WTC11 (cell line): ENCODE results near the gene HOXA2. TPM values are rescaled to one million over a fixed set of nuclear protein-coding genes. Genes with fewer than 3 reads are reported as not detected.
A peak's percentile ranks its signal among the peaks of the same experiment; 100 is the strongest.

ENCODE experiments used
- ATAC-seq: fragments of 200-7000 bp; cut with Tn5 transposase; 2 replicates; pipeline ENCODE4 v1.10.0; 2021; ENCODE audit warnings: mild to moderate bottlenecking, moderate library complexity
- CTCF ChIA-PET: fragments of 300-600 bp; sonication (Branson Sonifier 250); formaldehyde crosslinking; loops from one replicate; lab custom pipeline; 2021; ENCODE audit warnings: antibody characterized with exemption; lab: Charles Lee
- POLR2A ChIA-PET: fragments of 350-600 bp; sonication (Branson Sonifier 250); formaldehyde crosslinking; loops from one replicate; lab custom pipeline; 2021; ENCODE audit warnings: antibody characterized with exemption; lab: Charles Lee
- DNase-seq: peaks from one replicate; pipeline ENCODE4 v3.0.0; 2021; ENCODE audit warnings: low spot score
- H3K27ac Mint-ChIP-seq: 2 replicates; pipeline ENCODE4 v1.8.0; 2021; ENCODE audit warnings: mixed read lengths
- H3K27me3 Mint-ChIP-seq: 2 replicates; pipeline ENCODE4 v1.8.0; 2021; ENCODE audit warnings: low read depth, mild to moderate bottlenecking, moderate library complexity, mixed read lengths
- H3K36me3 Mint-ChIP-seq: 2 replicates; pipeline ENCODE4 v1.8.0; 2021; ENCODE audit warnings: mixed read lengths
- H3K4me1 Mint-ChIP-seq: 2 replicates; pipeline ENCODE4 v1.8.0; 2022; ENCODE audit warnings: mixed read lengths
- H3K4me3 Mint-ChIP-seq: 2 replicates; pipeline ENCODE4 v1.8.0; 2021; ENCODE audit warnings: mild to moderate bottlenecking, moderate library complexity, mixed read lengths
- H3K9me3 Mint-ChIP-seq: 2 replicates; pipeline ENCODE4 v1.8.0; 2021; ENCODE audit warnings: mixed read lengths
- ESRRA ChIP-seq: sonication (generic); formaldehyde crosslinking; IDR thresholded peaks from 2 replicates; pipeline ENCODE4 v1.8.1; 2022; ENCODE audit warnings: mild to moderate bottlenecking, missing genetic modification reagents, borderline replicate concordance
- ETV6 ChIP-seq: sonication (generic); formaldehyde crosslinking; IDR thresholded peaks from 2 replicates; pipeline ENCODE4 v1.8.1; 2022; ENCODE audit warnings: mild to moderate bottlenecking, missing genetic modification reagents
- GTF2I ChIP-seq: fragments of 250-450 bp; sonication (Bioruptor Pico); conservative IDR thresholded peaks from 2 replicates; pipeline ENCODE4 v1.4.0; 2021; ENCODE audit warnings: mild to moderate bottlenecking
- IRF2 ChIP-seq: sonication (generic); formaldehyde crosslinking; IDR thresholded peaks from 2 replicates; pipeline ENCODE4 v1.8.0; 2022; ENCODE audit warnings: low read depth, missing genetic modification reagents, borderline replicate concordance
- NFATC4 ChIP-seq: fragments of 250-450 bp; sonication (Bioruptor Pico); IDR thresholded peaks from 2 replicates; pipeline ENCODE4 v1.9.0; 2021; ENCODE audit warnings: mild to moderate bottlenecking
- SMAD3 ChIP-seq: sonication (generic); formaldehyde crosslinking; IDR thresholded peaks from 2 replicates; pipeline ENCODE4 v1.8.0; 2022; ENCODE audit warnings: missing genetic modification reagents, mild to moderate bottlenecking, borderline replicate concordance
- TEAD1 ChIP-seq: sonication (generic); formaldehyde crosslinking; IDR thresholded peaks from 2 replicates; pipeline ENCODE4 v1.8.0; 2022; ENCODE audit warnings: mild to moderate bottlenecking, missing genetic modification reagents
- ZNF219 ChIP-seq: sonication (generic); formaldehyde crosslinking; IDR thresholded peaks from 2 replicates; pipeline ENCODE4 v1.8.0; 2023; ENCODE audit warnings: missing genetic modification reagents, mild to moderate bottlenecking, borderline replicate concordance
- ZNF671 ChIP-seq: fragments of 250-450 bp; sonication (Bioruptor Pico); IDR thresholded peaks from 2 replicates; pipeline ENCODE4 v1.8.0; 2021; ENCODE audit warnings: mild to moderate bottlenecking
- total RNA-seq: library from RNA; stranded (reverse); gene quantifications from 3 replicates; pipeline ENCODE4 v1.2.3, GENCODE V29; 2021
- TF ChIP-seq, protein P1 (sequence below): sonication (generic); formaldehyde crosslinking; IDR thresholded peaks from 2 replicates; pipeline ENCODE4 v1.8.1; 2023; ENCODE audit warnings: mild to moderate bottlenecking, missing genetic modification reagents, borderline replicate concordance
- TF ChIP-seq, protein P2 (sequence below): sonication (generic); formaldehyde crosslinking; IDR thresholded peaks from 2 replicates; pipeline ENCODE4 v1.8.1; 2022; ENCODE audit warnings: mild to moderate bottlenecking, moderate library complexity, missing genetic modification reagents
- TF ChIP-seq, protein P3 (sequence below): sonication (generic); formaldehyde crosslinking; IDR thresholded peaks from 2 replicates; pipeline ENCODE4 v1.8.0; 2022; ENCODE audit warnings: missing genetic modification reagents
- TF ChIP-seq, protein P4 (sequence below): sonication (generic); formaldehyde crosslinking; IDR thresholded peaks from 2 replicates; pipeline ENCODE4 v1.8.0; 2023; ENCODE audit warnings: missing genetic modification reagents, mild to moderate bottlenecking, borderline replicate concordance

Gene HOXA2
- total RNA-seq, 1 experiment from 2014 or later: not detected

- TF ChIP-seq, protein P1, sequence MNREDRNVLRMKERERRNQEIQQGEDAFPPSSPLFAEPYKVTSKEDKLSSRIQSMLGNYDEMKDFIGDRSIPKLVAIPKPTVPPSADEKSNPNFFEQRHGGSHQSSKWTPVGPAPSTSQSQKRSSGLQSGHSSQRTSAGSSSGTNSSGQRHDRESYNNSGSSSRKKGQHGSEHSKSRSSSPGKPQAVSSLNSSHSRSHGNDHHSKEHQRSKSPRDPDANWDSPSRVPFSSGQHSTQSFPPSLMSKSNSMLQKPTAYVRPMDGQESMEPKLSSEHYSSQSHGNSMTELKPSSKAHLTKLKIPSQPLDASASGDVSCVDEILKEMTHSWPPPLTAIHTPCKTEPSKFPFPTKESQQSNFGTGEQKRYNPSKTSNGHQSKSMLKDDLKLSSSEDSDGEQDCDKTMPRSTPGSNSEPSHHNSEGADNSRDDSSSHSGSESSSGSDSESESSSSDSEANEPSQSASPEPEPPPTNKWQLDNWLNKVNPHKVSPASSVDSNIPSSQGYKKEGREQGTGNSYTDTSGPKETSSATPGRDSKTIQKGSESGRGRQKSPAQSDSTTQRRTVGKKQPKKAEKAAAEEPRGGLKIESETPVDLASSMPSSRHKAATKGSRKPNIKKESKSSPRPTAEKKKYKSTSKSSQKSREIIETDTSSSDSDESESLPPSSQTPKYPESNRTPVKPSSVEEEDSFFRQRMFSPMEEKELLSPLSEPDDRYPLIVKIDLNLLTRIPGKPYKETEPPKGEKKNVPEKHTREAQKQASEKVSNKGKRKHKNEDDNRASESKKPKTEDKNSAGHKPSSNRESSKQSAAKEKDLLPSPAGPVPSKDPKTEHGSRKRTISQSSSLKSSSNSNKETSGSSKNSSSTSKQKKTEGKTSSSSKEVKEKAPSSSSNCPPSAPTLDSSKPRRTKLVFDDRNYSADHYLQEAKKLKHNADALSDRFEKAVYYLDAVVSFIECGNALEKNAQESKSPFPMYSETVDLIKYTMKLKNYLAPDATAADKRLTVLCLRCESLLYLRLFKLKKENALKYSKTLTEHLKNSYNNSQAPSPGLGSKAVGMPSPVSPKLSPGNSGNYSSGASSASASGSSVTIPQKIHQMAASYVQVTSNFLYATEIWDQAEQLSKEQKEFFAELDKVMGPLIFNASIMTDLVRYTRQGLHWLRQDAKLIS (CRISPR knock-in tag): no peak
- no peak for TF ChIP-seq IRF2 (CRISPR knock-in tag)
- no peak for TF ChIP-seq SMAD3
- no peak for TF ChIP-seq NFATC4 (CRISPR knock-in tag)
Measured at GRCh38 chr7:27104341-27105058, 2.0 kb upstream of the HOXA2 start (continued).

GRCh38 chr7:27103489-27104226 lies 1.2 kb upstream of the HOXA2 start:
- TF ChIP-seq ETV6 (CRISPR knock-in tag) (peak; percentile 61; the same call in 1 of the 2 replicates), TEAD1 (CRISPR knock-in tag) (no peak), ZNF219 (CRISPR knock-in tag) (no peak)
- Mint-ChIP-seq H3K27ac (no peak overlapping the region), H3K4me1 (peaks cover 44% of the 10 kb centered on the region), H3K27me3 (peaks cover 100% of the 10 kb centered on the region), H3K36me3 (peaks cover 4% of the 10 kb centered on the region), H3K9me3 (no peaks in the 10 kb centered on the region), H3K4me3 (no peak overlapping the region)
- no peak for DNase-seq
- POLR2A ChIA-PET: no interaction called here
- no peak for ATAC-seq
- CTCF ChIA-PET: no interaction called here

DNA sequence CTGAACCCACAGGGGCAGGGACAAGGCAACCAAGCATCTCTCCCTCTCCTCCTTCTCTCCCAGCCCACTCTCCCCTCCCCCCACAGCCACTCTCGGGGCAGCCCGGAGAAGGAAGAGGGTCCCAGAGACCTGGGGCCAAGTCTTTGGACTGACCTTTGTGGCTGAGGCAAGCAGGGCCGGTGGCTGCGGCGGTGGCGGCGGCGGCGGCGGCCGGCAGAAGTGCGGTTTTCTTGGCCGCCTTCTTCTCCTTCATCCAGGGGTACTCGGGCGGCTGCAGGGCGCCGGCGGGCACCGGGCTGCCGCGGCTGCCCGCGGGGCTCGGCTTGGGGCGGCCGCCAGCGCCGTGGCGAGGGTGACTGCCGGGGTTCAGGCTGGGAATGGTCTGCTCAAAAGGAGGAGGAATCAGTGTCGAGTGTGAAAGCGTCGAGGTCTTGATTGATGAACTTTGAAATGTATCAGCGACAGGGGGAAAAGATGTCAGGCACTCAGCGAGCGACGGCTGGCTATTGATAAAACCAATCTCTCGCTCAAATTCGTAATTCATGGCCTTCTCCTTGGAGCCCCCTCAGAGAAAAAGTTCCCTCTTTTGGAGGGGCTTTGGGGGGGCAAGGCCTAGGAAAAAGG lies 414 bp downstream of the HOXA2 start:
- TF ChIP-seq SMAD3 (no peak), GTF2I (CRISPR knock-in tag) (no peak), ESRRA (CRISPR knock-in tag) (no peak), ZNF671 (CRISPR knock-in tag) (no peak)
- TF ChIP-seq, protein P2, sequence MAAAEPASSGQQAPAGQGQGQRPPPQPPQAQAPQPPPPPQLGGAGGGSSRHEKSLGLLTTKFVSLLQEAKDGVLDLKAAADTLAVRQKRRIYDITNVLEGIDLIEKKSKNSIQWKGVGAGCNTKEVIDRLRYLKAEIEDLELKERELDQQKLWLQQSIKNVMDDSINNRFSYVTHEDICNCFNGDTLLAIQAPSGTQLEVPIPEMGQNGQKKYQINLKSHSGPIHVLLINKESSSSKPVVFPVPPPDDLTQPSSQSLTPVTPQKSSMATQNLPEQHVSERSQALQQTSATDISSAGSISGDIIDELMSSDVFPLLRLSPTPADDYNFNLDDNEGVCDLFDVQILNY (CRISPR knock-in tag): no peak
- TF ChIP-seq, protein P3, sequence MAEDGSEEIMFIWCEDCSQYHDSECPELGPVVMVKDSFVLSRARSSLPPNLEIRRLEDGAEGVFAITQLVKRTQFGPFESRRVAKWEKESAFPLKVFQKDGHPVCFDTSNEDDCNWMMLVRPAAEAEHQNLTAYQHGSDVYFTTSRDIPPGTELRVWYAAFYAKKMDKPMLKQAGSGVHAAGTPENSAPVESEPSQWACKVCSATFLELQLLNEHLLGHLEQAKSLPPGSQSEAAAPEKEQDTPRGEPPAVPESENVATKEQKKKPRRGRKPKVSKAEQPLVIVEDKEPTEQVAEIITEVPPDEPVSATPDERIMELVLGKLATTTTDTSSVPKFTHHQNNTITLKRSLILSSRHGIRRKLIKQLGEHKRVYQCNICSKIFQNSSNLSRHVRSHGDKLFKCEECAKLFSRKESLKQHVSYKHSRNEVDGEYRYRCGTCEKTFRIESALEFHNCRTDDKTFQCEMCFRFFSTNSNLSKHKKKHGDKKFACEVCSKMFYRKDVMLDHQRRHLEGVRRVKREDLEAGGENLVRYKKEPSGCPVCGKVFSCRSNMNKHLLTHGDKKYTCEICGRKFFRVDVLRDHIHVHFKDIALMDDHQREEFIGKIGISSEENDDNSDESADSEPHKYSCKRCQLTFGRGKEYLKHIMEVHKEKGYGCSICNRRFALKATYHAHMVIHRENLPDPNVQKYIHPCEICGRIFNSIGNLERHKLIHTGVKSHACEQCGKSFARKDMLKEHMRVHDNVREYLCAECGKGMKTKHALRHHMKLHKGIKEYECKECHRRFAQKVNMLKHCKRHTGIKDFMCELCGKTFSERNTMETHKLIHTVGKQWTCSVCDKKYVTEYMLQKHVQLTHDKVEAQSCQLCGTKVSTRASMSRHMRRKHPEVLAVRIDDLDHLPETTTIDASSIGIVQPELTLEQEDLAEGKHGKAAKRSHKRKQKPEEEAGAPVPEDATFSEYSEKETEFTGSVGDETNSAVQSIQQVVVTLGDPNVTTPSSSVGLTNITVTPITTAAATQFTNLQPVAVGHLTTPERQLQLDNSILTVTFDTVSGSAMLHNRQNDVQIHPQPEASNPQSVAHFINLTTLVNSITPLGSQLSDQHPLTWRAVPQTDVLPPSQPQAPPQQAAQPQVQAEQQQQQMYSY (CRISPR knock-in tag): no peak
- TF ChIP-seq, protein P4, sequence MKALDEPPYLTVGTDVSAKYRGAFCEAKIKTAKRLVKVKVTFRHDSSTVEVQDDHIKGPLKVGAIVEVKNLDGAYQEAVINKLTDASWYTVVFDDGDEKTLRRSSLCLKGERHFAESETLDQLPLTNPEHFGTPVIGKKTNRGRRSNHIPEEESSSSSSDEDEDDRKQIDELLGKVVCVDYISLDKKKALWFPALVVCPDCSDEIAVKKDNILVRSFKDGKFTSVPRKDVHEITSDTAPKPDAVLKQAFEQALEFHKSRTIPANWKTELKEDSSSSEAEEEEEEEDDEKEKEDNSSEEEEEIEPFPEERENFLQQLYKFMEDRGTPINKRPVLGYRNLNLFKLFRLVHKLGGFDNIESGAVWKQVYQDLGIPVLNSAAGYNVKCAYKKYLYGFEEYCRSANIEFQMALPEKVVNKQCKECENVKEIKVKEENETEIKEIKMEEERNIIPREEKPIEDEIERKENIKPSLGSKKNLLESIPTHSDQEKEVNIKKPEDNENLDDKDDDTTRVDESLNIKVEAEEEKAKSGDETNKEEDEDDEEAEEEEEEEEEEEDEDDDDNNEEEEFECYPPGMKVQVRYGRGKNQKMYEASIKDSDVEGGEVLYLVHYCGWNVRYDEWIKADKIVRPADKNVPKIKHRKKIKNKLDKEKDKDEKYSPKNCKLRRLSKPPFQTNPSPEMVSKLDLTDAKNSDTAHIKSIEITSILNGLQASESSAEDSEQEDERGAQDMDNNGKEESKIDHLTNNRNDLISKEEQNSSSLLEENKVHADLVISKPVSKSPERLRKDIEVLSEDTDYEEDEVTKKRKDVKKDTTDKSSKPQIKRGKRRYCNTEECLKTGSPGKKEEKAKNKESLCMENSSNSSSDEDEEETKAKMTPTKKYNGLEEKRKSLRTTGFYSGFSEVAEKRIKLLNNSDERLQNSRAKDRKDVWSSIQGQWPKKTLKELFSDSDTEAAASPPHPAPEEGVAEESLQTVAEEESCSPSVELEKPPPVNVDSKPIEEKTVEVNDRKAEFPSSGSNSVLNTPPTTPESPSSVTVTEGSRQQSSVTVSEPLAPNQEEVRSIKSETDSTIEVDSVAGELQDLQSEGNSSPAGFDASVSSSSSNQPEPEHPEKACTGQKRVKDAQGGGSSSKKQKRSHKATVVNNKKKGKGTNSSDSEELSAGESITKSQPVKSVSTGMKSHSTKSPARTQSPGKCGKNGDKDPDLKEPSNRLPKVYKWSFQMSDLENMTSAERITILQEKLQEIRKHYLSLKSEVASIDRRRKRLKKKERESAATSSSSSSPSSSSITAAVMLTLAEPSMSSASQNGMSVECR (CRISPR knock-in tag): no peak
- Mint-ChIP-seq H3K9me3 (no peaks in the 10 kb centered on the region), H3K4me3 (peak overlapping the region; percentile 35; the same call in 1 of the 2 replicates), H3K36me3 (peaks cover 6% of the 10 kb centered on the region), H3K27me3 (peaks cover 100% of the 10 kb centered on the region), H3K27ac (no peak overlapping the region), H3K4me1 (peaks cover 49% of the 10 kb centered on the region)
- CTCF ChIA-PET: interaction anchor here (0.7 to 1.2 kb wide), 3 partner anchors 9 to 78 kb away, joined by 3 to 4 read pairs (median 3); no protein-coding TSS in a partner anchor
- ATAC-seq (no peak), DNase-seq (peak; percentile 39)
- POLR2A ChIA-PET: no interaction called here
